T-helper 2 cell treated with Interferon-gamma antibody and Interleukin-4, amounts not matched to agents 5 μg/mL and 100 μg/mL, for 36 hours (primary cell): ENCODE data around the gene NCKAP1.
"Not testable (repeated sequence)": the region's sequence is repeated elsewhere in the genome, so short reads cannot be mapped to it uniquely, and the experiment has no call there.

Experiments used
- DNase-seq: peaks from one replicate; pipeline ENCODE4 v3.0.0; 2021; ENCODE audit warnings: low spot score
- H3K27ac Mint-ChIP-seq: one replicate; pipeline ENCODE4 v1.8.0; 2021; ENCODE audit warnings: mild to moderate bottlenecking, mixed read lengths
- H3K27me3 Mint-ChIP-seq: one replicate; pipeline ENCODE4 v1.8.0; 2021; ENCODE audit warnings: low read depth, mixed read lengths
- H3K36me3 Mint-ChIP-seq: one replicate; pipeline ENCODE4 v1.8.0; 2021; ENCODE audit warnings: low read depth, mixed read lengths
- H3K4me1 Mint-ChIP-seq: one replicate; pipeline ENCODE4 v1.8.0; 2021; ENCODE audit warnings: low read depth, mixed read lengths
- H3K4me3 Mint-ChIP-seq: one replicate; pipeline ENCODE4 v1.8.0; 2022; ENCODE audit warnings: mild to moderate bottlenecking, moderate library complexity, mixed read lengths
- H3K9me3 Mint-ChIP-seq: one replicate; pipeline ENCODE4 v1.8.0; 2021; ENCODE audit warnings: mixed read lengths

NCKAP1 gene

GRCh38 chr2:182910965-182911364 lies 127.3 kb downstream of the NCKAP1 start:
- Mint-ChIP-seq H3K36me3 (no peaks in the 10 kb centered on the region), H3K4me1 (no peaks in the 10 kb centered on the region), H3K9me3 (no peaks in the 10 kb centered on the region), H3K27ac (no peak overlapping the region), H3K27me3 (no peaks in the 10 kb centered on the region), H3K4me3 (no peak overlapping the region)
- no peak for DNase-seq

DNA sequence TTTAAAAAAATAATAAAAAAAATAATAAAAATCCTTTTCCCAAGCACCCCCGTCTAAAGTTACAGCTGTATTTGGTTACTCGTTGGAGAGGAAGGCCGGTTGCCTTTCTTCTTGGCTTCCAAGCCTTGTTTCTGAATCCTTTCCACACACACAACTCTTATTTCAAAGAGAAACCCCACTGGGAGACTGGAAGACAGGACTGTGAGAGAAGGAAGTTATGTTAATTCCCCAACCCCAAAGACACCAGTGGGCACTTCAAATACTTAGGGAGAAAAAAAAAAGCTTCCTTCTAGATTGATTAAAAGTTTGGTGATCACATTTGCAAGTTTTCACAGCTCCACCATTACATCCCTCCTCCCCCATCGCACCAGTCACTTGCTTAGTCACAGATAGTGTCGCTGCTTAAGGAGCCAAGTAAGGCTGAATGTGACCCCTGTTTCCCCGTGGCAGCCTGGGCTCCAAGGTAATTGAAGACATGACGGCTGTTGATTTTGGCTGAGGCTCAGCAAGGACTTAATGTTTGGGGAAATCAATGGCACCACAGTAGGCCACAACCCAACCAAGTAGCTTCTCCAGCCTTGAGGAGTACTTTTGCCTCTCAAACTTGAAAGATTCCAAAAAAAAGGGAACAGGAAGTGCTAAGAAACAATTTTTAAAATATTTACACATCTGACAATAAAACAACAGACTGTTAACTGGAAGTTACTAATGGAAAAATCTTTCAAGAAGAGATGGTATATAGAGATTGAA lies 131.0 kb downstream of the NCKAP1 start:
- H3K27me3 Mint-ChIP-seq, result no peaks in the 10 kb centered on the region
- no peaks in the 10 kb centered on the region for H3K36me3 Mint-ChIP-seq
- no peak overlapping the region for H3K27ac Mint-ChIP-seq
- H3K4me1 Mint-ChIP-seq, result no peaks in the 10 kb centered on the region
- no peaks in the 10 kb centered on the region for H3K9me3 Mint-ChIP-seq
- H3K4me3 Mint-ChIP-seq, result no peak overlapping the region
- no peak for DNase-seq

DNA sequence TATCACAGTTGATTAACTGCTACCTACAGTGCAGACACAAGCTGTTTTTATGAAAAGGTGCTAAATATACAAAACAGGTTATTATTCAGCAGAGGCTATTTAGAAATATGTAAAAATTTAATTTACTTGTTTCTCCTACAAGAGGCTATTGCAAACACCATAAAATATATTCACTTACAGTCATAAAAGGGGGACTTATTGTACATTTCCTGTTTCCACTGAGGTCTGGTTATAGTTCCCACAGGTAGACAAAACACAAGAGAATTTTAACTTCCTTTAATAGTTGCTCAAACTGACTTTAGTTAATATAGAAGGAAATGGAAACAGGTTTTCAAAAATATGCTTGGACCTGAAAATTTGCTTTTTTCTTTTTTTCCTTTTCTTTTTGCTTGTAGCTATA lies 131.8 kb downstream of the NCKAP1 start:
- Mint-ChIP-seq H3K27ac (no peak overlapping the region), H3K9me3 (no peaks in the 10 kb centered on the region), H3K4me3 (no peak overlapping the region), H3K36me3 (no peaks in the 10 kb centered on the region), H3K27me3 (no peaks in the 10 kb centered on the region), H3K4me1 (no peaks in the 10 kb centered on the region)
- no peak for DNase-seq

GRCh38 chr2:182904844-182905243 lies 133.4 kb downstream of the NCKAP1 start:
- Mint-ChIP-seq H3K27ac (no peak overlapping the region), H3K4me3 (no peak overlapping the region), H3K9me3 (no peaks in the 10 kb centered on the region), H3K27me3 (no peaks in the 10 kb centered on the region), H3K4me1 (no peaks in the 10 kb centered on the region), H3K36me3 (no peaks in the 10 kb centered on the region)
- DNase-seq, result no peak

- no peaks in the 10 kb centered on the region for H3K27me3 Mint-ChIP-seq
- H3K9me3 Mint-ChIP-seq, result no peaks in the 10 kb centered on the region
- no peaks in the 10 kb centered on the region for H3K36me3 Mint-ChIP-seq
- H3K27ac Mint-ChIP-seq, result no peak overlapping the region
- no peak for DNase-seq
- no peaks in the 10 kb centered on the region for H3K4me1 Mint-ChIP-seq
- no peak overlapping the region for H3K4me3 Mint-ChIP-seq
Measured at GRCh38 chr2:182903566-182903965, 134.7 kb downstream of the NCKAP1 start.

DNA sequence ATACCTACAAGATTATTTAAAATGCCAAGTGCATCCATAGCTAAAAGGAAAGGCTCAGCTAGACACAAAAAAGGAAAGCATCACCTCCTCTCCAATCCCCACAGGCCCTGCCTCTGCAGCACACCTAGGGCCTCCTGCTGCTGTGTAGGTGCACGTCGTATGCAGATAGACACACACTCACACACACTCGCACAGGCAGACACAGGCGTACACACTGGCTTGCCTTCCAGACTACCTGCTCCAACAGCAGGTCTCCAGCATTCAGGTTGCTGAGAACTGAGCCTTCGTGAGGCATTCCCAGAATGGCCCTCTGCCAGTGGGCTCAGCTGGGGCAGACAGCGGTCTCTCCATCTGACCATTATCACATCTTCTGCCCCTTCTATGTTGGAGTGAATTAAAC lies 136.5 kb downstream of the NCKAP1 start:
- Mint-ChIP-seq H3K27me3 (no peaks in the 10 kb centered on the region), H3K27ac (no peak overlapping the region), H3K4me1 (no peaks in the 10 kb centered on the region), H3K4me3 (no peak overlapping the region), H3K36me3 (no peaks in the 10 kb centered on the region), H3K9me3 (no peaks in the 10 kb centered on the region)
- no peak for DNase-seq

- no peak for DNase-seq
- Mint-ChIP-seq H3K27ac (no peak overlapping the region), H3K4me3 (no peak overlapping the region), H3K4me1 (no peaks in the 10 kb centered on the region), H3K27me3 (no peaks in the 10 kb centered on the region), H3K9me3 (no peaks in the 10 kb centered on the region), H3K36me3 (no peaks in the 10 kb centered on the region)
Measured at GRCh38 chr2:182898718-182899117, 139.5 kb downstream of the NCKAP1 start.

- Mint-ChIP-seq H3K4me3 (no peak overlapping the region), H3K36me3 (no peaks in the 10 kb centered on the region), H3K27ac (no peak overlapping the region)
Measured at GRCh38 chr2:182897137-182897536, 141.1 kb downstream of the NCKAP1 start.

GRCh38 chr2:182895798-182896197 lies 142.5 kb downstream of the NCKAP1 start:
- Mint-ChIP-seq H3K9me3 (no peaks in the 10 kb centered on the region), H3K27ac (no peak overlapping the region), H3K4me3 (no peak overlapping the region), H3K4me1 (no peaks in the 10 kb centered on the region), H3K27me3 (peaks cover 4% of the 10 kb centered on the region), H3K36me3 (no peaks in the 10 kb centered on the region)
- DNase-seq, result no peak

More at GRCh38 chr2:182897137-182897536, 141.1 kb downstream of the NCKAP1 start:
- DNase-seq, result no peak
- no peaks in the 10 kb centered on the region for H3K27me3 Mint-ChIP-seq
- no peaks in the 10 kb centered on the region for H3K4me1 Mint-ChIP-seq
- H3K9me3 Mint-ChIP-seq, result no peaks in the 10 kb centered on the region

DNA sequence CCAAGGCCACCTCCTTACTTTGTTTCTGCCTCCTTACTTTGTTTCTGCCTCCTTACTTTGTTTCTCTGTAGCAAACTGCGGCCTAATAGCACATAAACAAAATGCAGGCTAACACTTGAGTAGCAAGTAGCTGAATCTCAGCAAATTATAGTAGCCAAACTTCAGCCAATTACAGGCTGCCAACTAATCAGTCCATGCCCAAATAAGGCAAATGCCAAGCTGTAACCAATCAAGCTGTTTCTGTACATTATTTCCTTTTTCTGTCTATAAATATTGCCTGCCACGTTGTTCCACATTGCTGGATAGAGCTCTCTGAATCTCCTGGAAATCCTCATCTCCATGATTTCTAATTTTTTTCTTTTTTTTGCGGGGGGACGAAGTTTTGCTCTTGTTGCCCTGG lies 143.1 kb downstream of the NCKAP1 start:
- Mint-ChIP-seq H3K4me1 (no peaks in the 10 kb centered on the region), H3K27me3 (peaks cover 4% of the 10 kb centered on the region), H3K27ac (no peak overlapping the region), H3K36me3 (no peaks in the 10 kb centered on the region), H3K9me3 (no peaks in the 10 kb centered on the region), H3K4me3 (no peak overlapping the region)
- no peak for DNase-seq

GRCh38 chr2:182894174-182894573 lies 144.1 kb downstream of the NCKAP1 start:
- no peaks in the 10 kb centered on the region for H3K4me1 Mint-ChIP-seq
- DNase-seq, result no peak
- H3K27ac Mint-ChIP-seq, result no peak overlapping the region
- H3K27me3 Mint-ChIP-seq, result peaks cover 4% of the 10 kb centered on the region
- no peaks in the 10 kb centered on the region for H3K36me3 Mint-ChIP-seq
- H3K4me3 Mint-ChIP-seq, result no peak overlapping the region
- no peaks in the 10 kb centered on the region for H3K9me3 Mint-ChIP-seq

- Mint-ChIP-seq H3K4me1 (no peaks in the 10 kb centered on the region), H3K36me3 (no peaks in the 10 kb centered on the region), H3K27me3 (peaks cover 4% of the 10 kb centered on the region), H3K9me3 (no peaks in the 10 kb centered on the region), H3K27ac (no peak overlapping the region), H3K4me3 (no peak overlapping the region)
- DNase-seq, result no peak
Measured at GRCh38 chr2:182893666-182894065, 144.6 kb downstream of the NCKAP1 start.

DNA sequence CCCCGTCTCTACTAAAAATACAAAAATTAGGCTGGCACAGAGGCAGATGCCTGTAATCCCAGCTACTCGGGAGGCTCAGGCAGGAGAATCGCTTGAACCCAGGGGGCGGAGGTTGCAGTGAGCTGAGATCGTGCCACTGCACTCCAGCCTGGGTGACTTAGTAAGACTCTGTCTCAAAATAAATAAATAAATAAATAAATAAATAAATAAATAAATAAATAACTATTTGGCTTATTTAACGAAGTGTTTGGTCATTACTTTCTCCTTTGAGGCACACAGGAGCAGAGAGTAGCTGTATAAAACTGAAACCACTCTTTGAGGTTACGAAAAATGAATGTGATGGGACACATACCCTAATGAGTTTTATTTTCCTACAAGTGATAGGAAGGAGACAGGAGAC lies 145.2 kb downstream of the NCKAP1 start:
- not testable (repeated sequence) for H3K9me3 Mint-ChIP-seq, H3K4me3 Mint-ChIP-seq, H3K36me3 Mint-ChIP-seq, H3K27ac Mint-ChIP-seq, H3K27me3 Mint-ChIP-seq, DNase-seq, H3K4me1 Mint-ChIP-seq

GRCh38 chr2:182891611-182892010 lies 146.6 kb downstream of the NCKAP1 start:
- no peak for DNase-seq
- no peak overlapping the region for H3K27ac Mint-ChIP-seq
- H3K27me3 Mint-ChIP-seq, result peaks cover 6% of the 10 kb centered on the region
- no peaks in the 10 kb centered on the region for H3K9me3 Mint-ChIP-seq
- no peaks in the 10 kb centered on the region for H3K36me3 Mint-ChIP-seq
- no peaks in the 10 kb centered on the region for H3K4me1 Mint-ChIP-seq
- no peak overlapping the region for H3K4me3 Mint-ChIP-seq

DNA sequence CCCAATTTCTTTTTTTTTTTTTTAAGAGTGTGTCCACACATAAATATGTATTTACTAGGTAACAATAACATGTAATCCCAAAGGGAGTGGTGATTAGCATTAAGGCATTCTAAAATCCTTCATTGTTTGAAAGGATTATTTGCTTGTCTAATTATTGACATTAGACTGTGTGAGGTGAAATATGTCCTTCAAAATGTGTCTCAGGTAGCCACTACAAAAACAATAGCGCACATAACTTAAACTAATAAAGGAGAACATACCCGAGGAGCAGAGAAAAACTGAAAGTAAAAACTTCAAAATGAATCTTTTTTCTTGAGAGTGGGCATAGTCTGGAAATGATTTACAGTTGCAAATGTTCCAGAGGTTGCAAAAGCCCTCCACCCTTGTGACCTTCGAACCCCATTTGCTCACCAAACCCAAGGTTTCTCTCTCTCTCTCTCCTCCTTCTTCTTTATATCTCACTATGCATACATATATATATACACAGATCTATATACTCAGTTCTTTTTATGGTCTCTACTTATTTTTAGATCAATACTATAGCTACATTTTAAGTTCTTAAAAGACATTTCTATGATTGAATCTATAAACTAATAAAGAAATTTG lies 147.4 kb downstream of the NCKAP1 start:
- peaks cover 6% of the 10 kb centered on the region for H3K27me3 Mint-ChIP-seq
- no peak overlapping the region for H3K27ac Mint-ChIP-seq
- H3K4me3 Mint-ChIP-seq, result no peak overlapping the region
- DNase-seq, result no peak
- H3K36me3 Mint-ChIP-seq, result no peaks in the 10 kb centered on the region
- no peaks in the 10 kb centered on the region for H3K9me3 Mint-ChIP-seq
- H3K4me1 Mint-ChIP-seq, result no peaks in the 10 kb centered on the region
